ENCODE data around the gene PALLD.

The PALLD gene

DNA sequence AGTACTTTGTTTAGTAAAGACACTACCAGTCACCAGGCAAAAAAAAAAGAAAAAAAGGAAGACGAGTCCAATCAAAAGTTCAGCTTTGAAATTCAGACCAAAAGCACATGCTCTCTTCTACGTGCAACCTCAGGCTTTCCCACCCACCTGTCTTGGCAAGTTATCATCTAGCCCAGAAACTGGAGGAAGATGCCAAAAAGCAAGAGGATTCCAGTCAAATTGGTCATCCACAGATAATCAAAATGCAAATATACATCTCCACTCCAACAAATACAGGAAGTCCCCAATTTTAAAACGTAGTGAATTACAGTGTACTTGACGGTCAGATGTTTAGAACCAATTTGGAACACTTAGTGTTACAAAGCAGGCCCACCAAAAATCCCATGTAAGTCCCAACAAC is 96.5 kb downstream of the PALLD start:
- no peak for DNase-seq (ENCODE audit: low read depth)

DNA sequence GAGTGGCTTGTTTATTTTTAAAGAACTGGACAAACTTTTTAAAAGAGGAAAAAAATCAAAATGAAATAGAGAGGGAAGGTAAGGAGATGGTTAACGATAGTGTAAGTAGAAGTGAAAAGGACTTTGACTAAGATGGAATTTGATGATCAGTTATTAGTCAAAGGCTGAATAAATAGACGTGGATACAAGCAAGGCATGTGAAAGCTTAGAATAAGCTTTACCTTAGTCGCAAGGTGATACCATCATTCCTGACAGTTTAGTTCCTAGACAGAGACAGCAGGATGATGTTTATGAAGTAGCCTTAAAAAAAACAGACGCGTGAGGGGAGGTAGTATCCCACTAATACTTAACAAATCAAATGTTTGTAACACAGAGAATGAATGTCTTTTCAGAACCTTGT is 97.3 kb downstream of the PALLD start:
- DNase-seq (ENCODE audit: low read depth), result no peak

DNA sequence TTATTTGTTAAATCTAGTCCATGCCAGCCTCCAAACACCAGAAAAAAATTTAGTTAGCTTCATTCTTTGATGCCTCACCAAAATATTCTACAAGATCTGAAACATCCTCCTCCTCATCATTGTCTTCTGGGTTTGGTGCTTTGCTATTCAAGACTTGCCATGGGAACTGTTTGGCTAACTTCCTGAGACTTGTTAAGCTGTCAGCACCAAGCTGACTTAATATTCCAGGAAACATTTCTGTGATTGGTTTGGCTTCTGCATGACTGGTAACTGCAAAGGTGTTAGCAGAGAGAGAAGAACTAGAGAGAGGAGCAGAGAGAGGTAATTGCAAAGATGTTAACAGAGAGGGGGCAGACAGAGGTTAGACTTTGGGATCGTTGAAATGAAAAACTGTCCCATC is 101.3 kb downstream of the PALLD start:
- no peak for DNase-seq (ENCODE audit: low read depth)

DNA sequence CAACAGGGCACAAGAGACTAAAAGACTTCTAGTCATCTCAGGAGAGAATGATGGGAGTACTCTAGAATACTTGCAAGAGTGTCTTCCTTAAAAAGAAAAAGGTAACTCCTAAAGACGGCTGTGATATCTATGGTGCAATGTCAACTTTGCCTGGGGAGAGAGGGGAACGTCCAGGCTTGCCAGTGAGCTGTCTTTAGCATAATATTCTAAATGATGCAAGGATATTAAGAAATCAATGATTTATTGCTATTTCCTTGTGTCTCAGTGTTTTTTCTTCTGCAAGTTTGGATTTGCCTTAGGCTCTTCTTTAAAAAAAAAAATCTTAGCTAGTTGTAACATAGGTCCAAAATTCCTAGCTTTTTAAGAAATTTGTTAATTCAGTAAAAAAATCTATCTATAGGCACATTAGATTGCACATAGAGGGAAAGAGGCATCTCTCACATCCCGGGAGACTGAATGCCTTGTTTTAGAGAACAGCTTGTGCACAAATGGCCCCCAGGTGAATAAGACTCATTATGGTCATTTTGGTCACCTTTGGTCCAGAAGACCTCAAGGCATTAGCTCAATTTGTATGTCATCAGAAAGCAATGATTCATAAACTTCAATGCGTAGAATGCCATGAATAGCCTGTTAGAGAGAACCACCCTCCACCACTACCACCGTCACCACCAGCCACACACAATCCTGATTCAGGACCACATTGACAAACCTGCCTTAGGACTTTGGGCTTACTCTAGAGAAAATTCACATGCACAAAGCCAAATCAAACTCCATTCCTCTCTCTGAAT is 104.1 kb downstream of the PALLD start:
- DNase-seq (ENCODE audit: low read depth), result no peak

DNA sequence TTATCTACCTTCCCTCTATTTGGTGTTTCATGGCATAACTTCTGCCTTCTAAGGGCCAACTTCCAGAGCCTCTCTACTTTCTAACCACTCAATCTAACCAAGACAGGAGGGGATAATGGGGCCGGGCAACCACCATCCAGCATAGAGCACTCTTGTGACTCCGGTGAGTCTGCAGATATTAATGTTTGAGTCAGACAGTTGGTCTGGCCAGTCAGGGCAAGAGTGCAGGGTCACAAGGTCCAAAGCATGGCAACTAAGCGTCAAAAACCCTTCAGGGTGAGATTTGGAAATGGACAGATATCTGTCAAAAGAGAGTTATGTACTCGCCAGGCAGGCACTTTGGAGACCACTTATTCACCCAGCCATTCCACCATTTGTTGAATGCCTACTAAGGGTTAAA is 105.0 kb downstream of the PALLD start:
- no peak for DNase-seq (ENCODE audit: low read depth)

DNA sequence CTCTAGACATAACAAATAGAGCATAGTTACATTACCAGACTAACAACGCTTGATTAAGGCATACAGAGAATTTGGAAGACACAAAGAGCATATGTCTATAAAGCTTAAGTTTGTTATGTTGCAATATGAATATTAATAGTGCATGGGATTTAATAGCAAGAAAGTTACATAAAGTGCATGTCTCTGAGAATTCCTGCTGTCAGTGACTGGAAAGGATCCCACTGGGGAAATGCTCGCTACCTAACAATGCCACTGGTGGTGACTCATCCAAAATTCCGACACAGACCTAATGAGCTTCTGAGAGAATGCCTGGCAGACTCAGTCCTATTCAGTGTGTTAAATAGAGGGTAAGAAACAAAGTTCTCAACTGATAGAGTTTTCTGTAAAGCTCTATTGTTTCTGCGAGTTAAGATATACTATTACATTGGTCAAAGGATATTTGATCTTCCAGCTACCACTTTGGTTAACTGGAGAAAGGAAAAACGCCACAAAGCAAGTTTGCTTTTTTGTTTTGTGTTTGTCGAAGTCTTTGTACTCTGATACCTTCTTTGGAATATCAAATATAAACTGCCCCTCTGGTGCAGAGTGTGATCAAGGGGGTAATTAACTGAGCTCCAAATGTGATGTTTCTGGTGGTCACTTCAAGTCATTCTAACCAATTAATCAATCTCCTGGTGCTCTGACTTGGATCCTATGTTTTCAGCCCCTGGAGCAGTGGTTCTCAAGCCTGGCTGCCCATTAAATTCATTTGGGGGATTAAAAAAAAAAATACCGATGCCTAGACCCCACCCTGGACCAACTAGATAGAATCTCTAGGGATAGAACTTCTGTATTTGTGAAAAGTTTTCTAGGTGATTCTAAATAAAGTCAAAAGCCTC is 107.9 kb downstream of the PALLD start:
- no peak for DNase-seq (ENCODE audit: low read depth)

DNA sequence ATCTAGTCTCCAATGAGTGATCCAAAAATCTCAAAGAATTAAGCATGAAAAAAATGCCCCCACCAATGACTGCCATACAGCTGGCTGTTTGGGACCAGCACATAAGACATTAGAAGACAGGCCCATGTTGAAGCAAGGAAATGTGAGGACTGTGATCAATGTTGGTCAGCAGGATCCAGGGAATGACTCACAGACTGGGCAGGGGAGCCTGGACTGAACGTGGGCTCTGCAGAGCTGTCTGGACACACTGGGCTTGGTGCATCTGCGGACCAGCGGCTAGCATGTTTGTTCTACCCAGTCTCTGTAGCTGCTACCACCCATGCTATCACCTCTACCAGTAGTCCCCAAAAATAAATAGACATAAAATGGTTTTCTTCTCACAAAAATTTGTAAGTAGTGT is 108.6 kb downstream of the PALLD start:
- no peak for DNase-seq (ENCODE audit: low read depth)

DNA sequence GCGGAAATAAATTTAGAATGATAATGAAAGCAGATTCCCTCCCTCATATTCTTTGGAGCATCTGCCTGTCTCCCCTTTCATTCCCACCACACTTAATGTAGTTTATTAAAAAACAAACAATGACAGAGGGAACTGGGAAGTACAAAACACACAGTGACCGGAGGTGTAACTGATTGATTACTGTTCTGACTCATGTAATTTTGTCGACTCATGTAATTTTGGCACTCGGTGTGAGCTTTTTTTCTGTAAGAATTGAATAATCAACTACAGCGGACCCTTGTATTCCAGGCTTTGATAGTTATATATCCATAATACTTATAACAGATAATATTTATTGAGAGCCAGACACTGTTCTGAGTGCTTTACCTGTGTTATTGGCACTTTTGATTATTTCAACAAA is 110.4 kb downstream of the PALLD start:
- no peak for DNase-seq (ENCODE audit: low read depth)

DNA sequence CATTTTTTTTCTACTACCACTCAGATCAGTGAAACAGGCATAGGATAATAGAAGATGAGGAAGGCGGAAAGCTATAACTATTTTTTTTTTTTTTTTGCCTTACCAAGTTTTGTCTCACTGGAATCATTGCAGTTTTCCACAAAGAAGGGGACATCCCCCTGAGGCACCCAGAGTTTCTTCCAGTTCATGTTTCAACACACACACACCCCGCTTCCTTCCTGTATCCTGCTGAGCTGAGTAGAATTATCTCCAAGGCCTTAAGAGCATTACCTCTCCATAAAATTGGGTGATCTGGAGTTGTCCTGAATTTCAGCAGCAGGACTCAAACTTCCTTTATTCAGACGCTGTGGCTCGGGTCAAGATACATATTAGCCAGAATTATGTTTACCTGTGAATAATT is 111.9 kb downstream of the PALLD start:
- no peak for DNase-seq (ENCODE audit: low read depth)

DNA sequence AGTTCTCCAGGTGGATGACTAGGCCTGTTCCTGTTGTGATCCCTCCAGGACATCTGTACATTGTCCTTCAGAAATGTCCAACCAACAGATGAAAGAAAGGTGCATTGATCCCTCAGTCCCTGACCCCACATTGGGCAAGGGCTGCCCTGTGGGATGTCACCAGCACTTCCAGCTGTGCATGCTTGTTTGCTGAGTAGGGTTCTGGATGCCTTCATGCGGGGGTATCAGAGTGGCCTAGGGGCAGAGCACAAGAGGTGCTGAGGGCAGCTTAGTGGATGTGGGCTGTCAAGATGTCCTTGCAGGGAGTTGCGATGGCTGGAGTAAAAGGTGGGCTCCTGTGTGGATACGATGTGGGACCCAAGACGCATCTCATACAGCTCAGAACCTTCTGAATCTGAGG is 112.5 kb downstream of the PALLD start:
- no peak for DNase-seq (ENCODE audit: low read depth)

DNA sequence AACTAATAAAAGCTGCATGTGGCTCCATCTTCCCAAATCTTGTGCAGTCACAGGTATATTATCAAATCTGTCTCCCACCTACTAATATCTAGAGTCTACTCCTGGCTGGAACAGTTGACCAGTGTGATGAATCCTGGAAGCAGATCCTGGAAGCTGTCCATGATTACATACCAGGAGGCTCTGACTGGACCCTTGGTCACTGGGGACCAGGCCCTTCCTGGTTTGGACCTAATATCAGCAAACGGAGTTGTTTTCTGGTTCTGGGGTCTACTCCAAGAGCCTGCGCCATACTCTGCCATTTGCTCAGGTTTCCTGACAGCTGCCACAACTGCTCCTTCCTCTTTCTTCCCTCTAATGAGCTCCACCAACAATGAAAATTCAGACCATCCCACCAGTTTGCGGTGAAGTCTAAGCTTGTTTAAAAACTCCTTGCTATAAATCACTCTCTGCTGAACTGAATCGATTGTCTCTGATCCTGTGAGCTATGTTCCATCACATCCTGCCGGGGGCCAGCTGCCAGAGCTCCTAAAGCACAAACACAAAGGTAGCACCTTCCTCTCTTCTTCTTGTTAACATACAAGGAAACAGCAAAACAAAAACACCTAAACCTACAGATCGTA is 114.2 kb downstream of the PALLD start:
- DNase-seq (ENCODE audit: low read depth), result no peak

DNA sequence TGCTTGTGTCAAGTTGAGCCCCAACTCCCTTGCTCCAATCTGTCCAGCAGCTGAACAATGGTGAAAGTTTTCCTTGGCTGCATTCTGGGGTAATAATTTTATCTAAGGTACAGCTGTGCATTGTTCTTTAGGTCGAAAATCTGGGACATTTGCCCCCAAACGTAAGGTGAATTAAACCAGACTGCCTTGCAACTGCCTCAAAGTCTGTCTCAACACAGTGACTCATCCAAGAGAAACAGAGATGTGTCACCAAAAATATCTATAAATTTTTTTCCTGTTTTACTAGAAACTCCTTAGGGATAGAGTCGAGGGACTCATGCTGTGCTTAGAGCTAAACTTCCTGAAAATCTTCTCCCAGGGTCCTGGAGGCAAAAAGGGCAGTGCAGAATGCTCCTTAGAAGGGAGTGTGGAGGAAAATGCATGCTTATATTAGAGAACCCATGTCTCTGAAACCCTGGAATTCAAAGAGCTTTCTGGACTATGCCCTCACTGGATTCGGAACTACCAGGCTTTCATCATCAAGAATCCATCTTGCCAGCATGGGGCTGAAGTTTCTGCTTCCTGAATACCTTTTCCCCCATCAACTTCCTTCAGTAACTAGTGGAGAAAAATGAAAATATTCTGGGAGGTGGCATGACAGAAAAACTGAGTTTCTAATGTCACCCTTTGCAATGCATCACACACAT is 115.7 kb downstream of the PALLD start:
- DNase-seq (ENCODE audit: low read depth), result no peak

DNA sequence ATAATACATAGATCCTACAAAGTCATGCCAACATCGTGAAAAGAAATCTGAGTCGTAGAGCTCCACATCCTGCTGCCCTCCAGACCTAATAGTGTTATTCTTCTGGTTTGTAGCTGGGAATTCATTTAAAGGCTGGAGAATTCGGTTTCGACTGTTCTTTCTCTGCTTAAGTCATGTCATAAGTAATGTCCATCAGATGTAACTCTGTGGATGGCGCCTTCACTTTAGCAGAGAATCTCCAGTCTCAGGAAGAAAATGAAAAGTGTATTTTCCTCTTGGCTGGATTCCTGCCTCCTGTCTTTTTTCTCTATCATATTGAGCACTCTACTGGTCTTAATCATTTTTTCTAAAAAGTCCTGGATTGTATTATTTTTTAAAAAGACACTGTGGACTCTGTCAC is 117.0 kb downstream of the PALLD start:
- DNase-seq (ENCODE audit: low read depth), result no peak

DNA sequence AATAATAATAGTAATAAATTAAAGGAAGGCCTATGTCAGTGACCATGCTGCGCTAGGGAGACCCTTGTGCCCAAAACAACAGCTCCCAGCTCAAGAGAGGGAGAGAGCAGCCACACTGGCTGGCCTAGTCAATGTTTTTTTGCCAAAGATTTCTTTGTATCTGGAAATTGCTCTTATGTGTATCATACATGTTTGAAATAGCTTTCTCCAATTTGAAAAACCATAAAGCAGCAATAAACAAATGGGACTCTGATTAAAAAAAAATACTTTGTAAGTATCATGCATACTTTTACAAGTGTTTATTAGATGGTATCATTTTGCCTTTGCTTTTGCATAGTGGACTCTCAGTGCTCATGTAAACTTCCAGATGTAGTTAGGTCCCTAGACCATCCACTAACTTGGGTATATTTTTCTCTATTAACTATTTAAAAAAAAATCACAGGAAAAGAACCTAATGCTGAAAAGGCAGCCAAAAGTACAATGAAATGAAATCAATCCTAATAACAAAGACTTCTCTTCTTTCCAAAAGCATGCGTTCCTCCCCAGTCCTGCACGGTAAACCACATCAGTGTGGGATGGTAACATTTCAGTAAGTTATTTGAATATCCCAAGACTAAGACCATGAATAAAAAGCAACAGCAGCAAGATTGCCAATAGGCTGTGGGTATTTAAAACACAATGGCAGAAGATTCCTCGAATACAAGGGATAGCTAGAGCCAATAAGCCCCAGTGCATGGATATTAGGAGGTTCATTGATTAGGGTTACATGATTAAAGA is 117.6 kb downstream of the PALLD start:
- no peak for DNase-seq (ENCODE audit: low read depth)

DNA sequence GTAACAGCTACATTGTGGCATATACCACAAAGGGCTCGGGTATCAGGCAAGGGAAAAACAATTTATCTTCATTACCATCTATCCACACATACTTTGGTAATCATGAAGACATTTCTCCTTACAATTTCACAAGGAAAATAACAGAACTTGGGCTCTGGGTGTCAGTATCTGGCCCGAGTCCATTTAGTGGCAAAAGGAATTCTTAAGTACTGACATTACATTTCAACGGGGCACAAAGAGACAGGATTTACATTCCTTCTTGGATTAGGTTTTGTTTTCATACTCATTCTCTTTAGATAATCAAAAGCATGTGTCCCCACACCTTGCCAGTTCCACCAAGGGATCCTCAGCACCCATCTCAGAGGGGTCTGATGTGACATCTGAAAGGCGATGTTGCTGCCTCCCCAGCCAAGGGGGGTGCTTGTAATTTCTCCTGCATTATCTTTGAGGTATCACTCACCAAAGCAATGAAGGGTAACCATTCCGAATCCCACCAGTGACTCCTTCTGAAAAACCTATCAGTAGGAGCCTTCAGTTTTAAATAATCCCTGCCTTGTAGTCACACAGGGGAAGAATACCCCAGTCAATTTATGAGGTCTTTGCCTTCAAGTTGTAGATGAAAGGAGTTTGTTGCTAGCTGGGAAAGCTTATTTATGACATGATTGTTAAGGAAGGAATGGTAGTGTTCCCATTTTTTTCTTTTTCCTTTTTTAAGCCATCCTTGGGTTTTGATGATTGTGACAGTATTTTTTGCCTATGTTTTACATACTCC is 118.6 kb downstream of the PALLD start:
- DNase-seq (ENCODE audit: low read depth), result no peak

DNA sequence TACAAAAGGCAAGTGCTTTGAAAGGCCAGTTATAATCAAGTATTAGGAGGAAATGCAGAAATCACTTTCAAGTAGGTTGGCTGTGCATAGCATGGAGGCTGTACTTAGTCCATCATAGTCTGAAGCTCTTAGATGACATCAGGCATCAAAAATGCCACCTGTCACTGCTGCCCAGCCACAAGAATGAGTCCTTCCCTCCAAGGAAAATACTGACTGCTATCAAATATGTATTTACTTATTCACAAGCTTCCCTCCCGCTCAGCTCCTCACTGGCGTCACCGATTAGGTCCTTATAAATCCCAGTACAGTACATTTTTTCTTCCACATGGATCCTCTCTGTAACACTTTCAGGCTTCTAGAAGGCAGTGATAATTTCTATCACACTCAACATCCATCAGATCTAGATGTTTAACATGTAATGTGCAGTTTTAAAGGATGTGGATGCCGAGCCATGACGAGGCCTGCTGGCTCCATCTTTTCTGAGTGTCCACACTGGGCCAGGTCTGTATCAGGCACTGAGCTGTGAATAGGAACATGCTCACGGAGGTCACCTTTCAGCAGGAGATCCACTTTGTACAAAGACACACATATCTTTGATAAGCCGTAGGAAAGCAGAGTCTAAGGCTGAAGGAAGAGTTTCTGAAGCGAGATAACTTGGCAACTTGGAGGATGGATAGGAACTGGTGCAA is 121.9 kb downstream of the PALLD start:
- no peak for DNase-seq (ENCODE audit: low read depth)

DNA sequence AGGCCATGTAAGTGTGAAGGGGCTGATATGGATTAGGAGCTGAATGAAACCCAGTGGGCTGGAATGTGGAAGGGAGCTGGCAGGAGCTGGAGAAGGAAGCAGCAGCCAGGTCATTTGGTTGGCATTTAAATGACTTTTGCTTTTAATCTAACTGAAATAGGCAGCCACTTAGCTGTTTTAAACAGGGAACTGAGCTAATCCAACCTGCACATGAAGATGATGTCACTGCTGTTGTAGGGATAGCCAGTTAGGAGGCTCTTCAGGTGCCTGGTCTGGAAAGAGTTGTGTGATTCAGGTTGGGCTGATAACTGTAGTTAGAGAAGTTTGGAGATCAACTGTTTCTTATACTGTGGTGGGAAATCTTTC is 122.4 kb downstream of the PALLD start:
- DNase-seq (ENCODE audit: low read depth), result no peak

DNA sequence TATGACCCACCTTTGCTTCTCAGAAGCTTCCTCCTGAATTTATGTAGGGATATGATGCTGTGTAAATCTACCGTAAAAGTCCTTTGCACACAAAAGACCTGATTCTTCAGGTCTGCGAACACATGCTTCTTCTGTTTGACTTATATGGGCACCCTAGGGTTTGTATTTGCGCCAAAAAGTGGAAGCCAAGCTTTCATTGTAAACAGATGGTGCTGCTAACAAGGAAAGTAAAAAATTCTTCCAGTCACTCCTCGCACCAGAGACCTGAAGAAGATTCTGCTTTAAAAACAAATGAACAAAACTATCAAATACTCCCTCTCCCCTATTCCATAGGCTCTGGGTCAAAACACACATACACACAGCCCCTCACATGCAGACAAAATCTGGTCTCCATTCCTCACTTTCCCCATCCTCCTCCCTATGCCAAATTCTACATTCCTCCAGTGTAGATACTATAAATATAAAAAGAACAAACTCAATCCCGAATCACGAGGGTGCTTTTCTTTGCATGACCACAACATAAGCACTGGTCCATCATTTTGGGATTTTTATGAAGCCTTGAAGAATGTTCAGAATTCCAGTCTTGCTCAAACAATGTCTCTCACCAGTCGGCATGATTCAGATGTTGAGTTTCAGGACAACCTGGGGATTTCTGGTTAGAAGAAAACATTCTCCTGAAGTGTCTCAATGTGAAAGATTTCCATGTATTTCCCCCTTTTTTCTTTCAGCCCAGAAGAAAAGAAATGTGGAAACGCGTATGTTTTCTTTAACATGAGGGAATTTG is 125.1 kb downstream of the PALLD start:
- no peak for DNase-seq (ENCODE audit: low read depth)

DNA sequence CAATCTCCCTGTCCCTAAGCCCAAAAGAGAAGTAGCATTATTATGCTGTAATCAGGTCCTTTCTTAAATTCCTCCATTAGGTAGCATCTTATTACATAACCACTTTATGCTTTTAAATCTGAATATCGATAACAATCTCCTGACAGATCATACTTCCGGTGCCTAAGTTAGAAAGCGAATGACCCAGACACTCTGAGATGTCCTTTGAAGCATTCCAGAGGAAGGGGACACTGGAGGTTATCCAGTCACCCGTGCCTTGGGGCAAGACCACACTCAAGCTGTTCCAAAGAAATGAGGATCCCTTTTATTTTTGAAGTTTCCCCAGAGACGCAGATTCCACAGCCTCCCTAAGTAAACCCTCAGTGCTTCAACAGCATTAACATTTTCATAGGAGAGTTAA is 125.7 kb downstream of the PALLD start:
- DNase-seq (ENCODE audit: low read depth), result no peak

Measured in T follicular helper cell (primary cell).